Measurements from ENCODE around the gene DAGLA.

- TF ChIP-seq CTCF (IDR thresholded peaks at IDR 0.05) (no peak), JUN (CRISPR knock-in tag; IDR thresholded peaks at IDR 0.05) (no peak), CBFB (CRISPR knock-in tag; IDR thresholded peaks at IDR 0.05; ENCODE audit: low read depth) (no peak), MLX (CRISPR knock-in tag; IDR thresholded peaks at IDR 0.05) (no peak), NR2C2 (CRISPR knock-in tag; IDR thresholded peaks at IDR 0.05) (no peak), SP1 (CRISPR knock-in tag; conservative IDR thresholded peaks at IDR 0.05) (no peak)
Measured at GRCh38 chr11:61713906-61714305, 33.7 kb downstream of the DAGLA start.

Measured in WTC11 (cell line).